NK-92 treated with Interleukin-12 subunit alpha and Interleukin-12 subunit beta, amount 100 ng/mL, for 24 hours (cell line): ENCODE data around the gene ARHGEF4.

Source experiments
- DNase-seq: peaks from one replicate; lab custom pipeline; 2025; lab: John Stamatoyannopoulos, UW

ARHGEF4 gene

GRCh38 chr2:131039535-131039907 lies 202.8 kb downstream of the ARHGEF4 start:
- no peak for DNase-seq

GRCh38 chr2:131039908-131040660 lies 203.4 kb downstream of the ARHGEF4 start:
- no peak for DNase-seq

GRCh38 chr2:131040661-131041401 lies 204.1 kb downstream of the ARHGEF4 start:
- no peak for DNase-seq

GRCh38 chr2:131041402-131042147 lies 204.9 kb downstream of the ARHGEF4 start:
- DNase-seq, result no peak

GRCh38 chr2:131042148-131042775 lies 205.5 kb downstream of the ARHGEF4 start:
- DNase-seq, result no peak

- DNase-seq, result no peak
Measured at GRCh38 chr2:131043199-131044074, 206.7 kb downstream of the ARHGEF4 start.

GRCh38 chr2:131044075-131044756 lies 207.5 kb downstream of the ARHGEF4 start:
- no peak for DNase-seq

GRCh38 chr2:131044757-131045150 lies 208.0 kb downstream of the ARHGEF4 start:
- DNase-seq, result no peak

- no peak for DNase-seq
Measured at GRCh38 chr2:131045286-131046027, 208.7 kb downstream of the ARHGEF4 start.

- DNase-seq, result no peak
Measured at GRCh38 chr2:131046028-131046917, 209.6 kb downstream of the ARHGEF4 start.

- no peak for DNase-seq
Measured at GRCh38 chr2:131046918-131047652, 210.4 kb downstream of the ARHGEF4 start.

GRCh38 chr2:131047920-131048560 lies 211.3 kb downstream of the ARHGEF4 start:
- DNase-seq, result no peak

- no peak for DNase-seq
Measured at GRCh38 chr2:131048641-131049040, 211.9 kb downstream of the ARHGEF4 start.

GRCh38 chr2:131049150-131049718 lies 212.5 kb downstream of the ARHGEF4 start:
- no peak for DNase-seq

GRCh38 chr2:131050896-131051295 lies 214.2 kb downstream of the ARHGEF4 start:
- DNase-seq, result no peak

- no peak for DNase-seq
Measured at GRCh38 chr2:131052741-131053263, 216.1 kb downstream of the ARHGEF4 start.

GRCh38 chr2:131054488-131054887 lies 217.8 kb downstream of the ARHGEF4 start:
- DNase-seq, result no peak
